ENCODE measurements around the gene PARVA.

Gene PARVA

GRCh38 chr11:12535321-12535720 is 157.9 kb downstream of the PARVA start:
- TF ChIP-seq USF1 (IDR thresholded peaks at IDR 0.05) (no peak), YY1 (IDR thresholded peaks at IDR 0.05; ENCODE audit: low read depth) (no peak), TAF1 (IDR thresholded peaks at IDR 0.05; ENCODE audit: low read depth) (no peak), TCF12 (IDR thresholded peaks at IDR 0.05; ENCODE audit: low read depth) (no peak), MAX (IDR thresholded peaks at IDR 0.05) (no peak), TEAD4 (IDR thresholded peaks at IDR 0.05) (no peak), CEBPB (IDR thresholded peaks at IDR 0.05) (no peak), EP300 (IDR thresholded peaks at IDR 0.05; ENCODE audit: borderline replicate concordance) (no peak), FOXM1 (IDR thresholded peaks at IDR 0.05; ENCODE audit: borderline replicate concordance, low read depth) (no peak), RAD21 (IDR thresholded peaks at IDR 0.05; ENCODE audit: low read depth) (no peak), EGR1 (IDR thresholded peaks at IDR 0.05) (no peak), CREB1 (IDR thresholded peaks at IDR 0.05; ENCODE audit: low read depth) (no peak), NFIC (IDR thresholded peaks at IDR 0.05) (no peak), REST (IDR thresholded peaks at IDR 0.05; ENCODE audit: low read depth) (no peak), ZBTB7A (IDR thresholded peaks at IDR 0.05; ENCODE audit: low read depth) (no peak)

- TF ChIP-seq CREB1 (IDR thresholded peaks at IDR 0.05; ENCODE audit: low read depth), result no peak
- TF ChIP-seq FOXM1 (IDR thresholded peaks at IDR 0.05; ENCODE audit: borderline replicate concordance, low read depth), result no peak
- TF ChIP-seq CEBPB (IDR thresholded peaks at IDR 0.05), result no peak
- TF ChIP-seq TAF1 (IDR thresholded peaks at IDR 0.05; ENCODE audit: low read depth), result no peak
- TF ChIP-seq MAX (IDR thresholded peaks at IDR 0.05), result no peak
- TF ChIP-seq EGR1 (IDR thresholded peaks at IDR 0.05), result no peak
- TF ChIP-seq TEAD4 (IDR thresholded peaks at IDR 0.05), result no peak
- no peak for TF ChIP-seq NFIC (IDR thresholded peaks at IDR 0.05)
- TF ChIP-seq YY1 (IDR thresholded peaks at IDR 0.05; ENCODE audit: low read depth), result no peak
- TF ChIP-seq RAD21 (IDR thresholded peaks at IDR 0.05; ENCODE audit: low read depth), result no peak
Measured at GRCh38 chr11:12536566-12536965, 159.2 kb downstream of the PARVA start.

GRCh38 chr11:12537778-12538401 is 160.5 kb downstream of the PARVA start:
- no peak for TF ChIP-seq RAD21 (IDR thresholded peaks at IDR 0.05; ENCODE audit: low read depth)
- TF ChIP-seq CEBPB (IDR thresholded peaks at IDR 0.05), result no peak
- TF ChIP-seq NFIC (IDR thresholded peaks at IDR 0.05), result no peak
- no peak for TF ChIP-seq EP300 (IDR thresholded peaks at IDR 0.05; ENCODE audit: borderline replicate concordance)
- TF ChIP-seq ZBTB7A (IDR thresholded peaks at IDR 0.05; ENCODE audit: low read depth), result no peak
- no peak for TF ChIP-seq USF1 (IDR thresholded peaks at IDR 0.05)
- no peak for TF ChIP-seq TEAD4 (IDR thresholded peaks at IDR 0.05)
- TF ChIP-seq TCF12 (IDR thresholded peaks at IDR 0.05; ENCODE audit: low read depth), result no peak
- TF ChIP-seq EGR1 (IDR thresholded peaks at IDR 0.05), result no peak
- no peak for TF ChIP-seq FOXM1 (IDR thresholded peaks at IDR 0.05; ENCODE audit: borderline replicate concordance, low read depth)

GRCh38 chr11:12538889-12539421 is 161.6 kb downstream of the PARVA start:
- TF ChIP-seq EP300 (IDR thresholded peaks at IDR 0.05; ENCODE audit: borderline replicate concordance), result no peak
- no peak for TF ChIP-seq FOXM1 (IDR thresholded peaks at IDR 0.05; ENCODE audit: borderline replicate concordance, low read depth)

- TF ChIP-seq TEAD4 (IDR thresholded peaks at IDR 0.05), result no peak
- no peak for TF ChIP-seq MAX (IDR thresholded peaks at IDR 0.05)
- no peak for TF ChIP-seq CEBPB (IDR thresholded peaks at IDR 0.05)
- TF ChIP-seq RAD21 (IDR thresholded peaks at IDR 0.05; ENCODE audit: low read depth), result no peak
- no peak for TF ChIP-seq USF1 (IDR thresholded peaks at IDR 0.05)
- no peak for TF ChIP-seq ZBTB7A (IDR thresholded peaks at IDR 0.05; ENCODE audit: low read depth)
- TF ChIP-seq TCF12 (IDR thresholded peaks at IDR 0.05; ENCODE audit: low read depth), result no peak
- TF ChIP-seq FOXM1 (IDR thresholded peaks at IDR 0.05; ENCODE audit: borderline replicate concordance, low read depth), result no peak
- TF ChIP-seq NFIC (IDR thresholded peaks at IDR 0.05), result no peak
- TF ChIP-seq YY1 (IDR thresholded peaks at IDR 0.05; ENCODE audit: low read depth), result no peak
Measured at GRCh38 chr11:12539572-12539971, 162.2 kb downstream of the PARVA start.

GRCh38 chr11:12540075-12540680 is 162.8 kb downstream of the PARVA start:
- no peak for TF ChIP-seq NFIC (IDR thresholded peaks at IDR 0.05)
- no peak for TF ChIP-seq TCF12 (IDR thresholded peaks at IDR 0.05; ENCODE audit: low read depth)
- TF ChIP-seq TEAD4 (IDR thresholded peaks at IDR 0.05), result no peak
- TF ChIP-seq REST (IDR thresholded peaks at IDR 0.05; ENCODE audit: low read depth), result no peak
- no peak for TF ChIP-seq TAF1 (IDR thresholded peaks at IDR 0.05; ENCODE audit: low read depth)
- TF ChIP-seq MAX (IDR thresholded peaks at IDR 0.05), result no peak
- TF ChIP-seq CREB1 (IDR thresholded peaks at IDR 0.05; ENCODE audit: low read depth), result no peak
- TF ChIP-seq FOXM1 (IDR thresholded peaks at IDR 0.05; ENCODE audit: borderline replicate concordance, low read depth), result no peak

Measured in Ishikawa (cell line).